Neural progenitor cell (in vitro differentiated cells): Measurements from ENCODE around the gene RIPOR3. TPM values are rescaled to one million over a fixed set of nuclear protein-coding genes. Genes with fewer than 3 reads are reported as not detected.
"Not testable (repeated sequence)": the region's sequence is repeated elsewhere in the genome, so short reads cannot be mapped to it uniquely, and the experiment has no call there.

Experiments
- DNase-seq: peaks from one replicate; pipeline ENCODE4 v3.0.0-alpha.2; 2016; ENCODE audit warnings: low spot score
- H2AFZ ChIP-seq: fragments of 200-600 bp; sonication (generic); replicated peaks from 2 replicates; pipeline ENCODE4 v1.6.1; 2016; ENCODE audit warnings: antibody characterized with exemption
- H3F3A ChIP-seq: fragments of 200-600 bp; sonication (generic); 2 replicates; pipeline ENCODE4 v1.6.1; 2016; ENCODE audit warnings: antibody characterized with exemption, low read depth
- H3K27ac ChIP-seq: fragments of 200-600 bp; sonication (generic); 2 replicates; pipeline ENCODE4 v1.5.1; 2016; ENCODE audit warnings: mild to moderate bottlenecking
- H3K27me3 ChIP-seq: fragments of 200-600 bp; sonication (generic); 2 replicates; pipeline ENCODE4 v1.6.1; 2016; ENCODE audit warnings: mild to moderate bottlenecking, moderate library complexity
- H3K36me3 ChIP-seq: fragments of 200-600 bp; sonication (generic); 2 replicates; pipeline ENCODE4 v1.5.1; 2016
- H3K4me1 ChIP-seq: fragments of 200-600 bp; sonication (generic); 2 replicates; pipeline ENCODE4 v1.6.1; 2016; ENCODE audit warnings: mixed run types
- H3K4me2 ChIP-seq: fragments of 200-600 bp; sonication (generic); 2 replicates; pipeline ENCODE4 v1.6.1; 2016
- H3K4me3 ChIP-seq: fragments of 200-600 bp; sonication (generic); 2 replicates; pipeline ENCODE4 v1.5.1; 2016
- H3K79me2 ChIP-seq: fragments of 200-600 bp; sonication (generic); 2 replicates; pipeline ENCODE4 v1.6.1; 2016; ENCODE audit warnings: low read depth
- H3K9ac ChIP-seq: fragments of 200-600 bp; sonication (generic); 2 replicates; pipeline ENCODE4 v1.6.1; 2016
- H3K9me3 ChIP-seq: fragments of 200-600 bp; sonication (generic); 2 replicates; pipeline ENCODE4 v1.5.1; 2016; ENCODE audit warnings: low read depth
- H4K20me1 ChIP-seq: fragments of 200-600 bp; sonication (generic); 2 replicates; pipeline ENCODE4 v1.6.1; 2016; ENCODE audit warnings: low read depth
- H3K27ac Mint-ChIP-seq: 3 replicates; pipeline ENCODE4 v1.8.0; 2021; ENCODE audit warnings: mixed read lengths
- H3K27me3 Mint-ChIP-seq: 2 replicates; pipeline ENCODE4 v1.8.0; 2022; ENCODE audit warnings: low read depth, mild to moderate bottlenecking, inconsistent platforms, moderate library complexity, mixed read lengths; ENCODE audit not compliant: insufficient read depth
- H3K36me3 Mint-ChIP-seq: 3 replicates; pipeline ENCODE4 v1.8.0; 2021; ENCODE audit warnings: mixed read lengths
- H3K4me1 Mint-ChIP-seq: 3 replicates; pipeline ENCODE4 v1.8.0; 2021; ENCODE audit warnings: mixed read lengths
- H3K4me3 Mint-ChIP-seq: 3 replicates; pipeline ENCODE4 v1.8.0; 2021; ENCODE audit warnings: mild to moderate bottlenecking, moderate library complexity, mixed read lengths
- H3K9me3 Mint-ChIP-seq: 3 replicates; pipeline ENCODE4 v1.8.0; 2020; ENCODE audit warnings: mixed read lengths
- CTCF ChIP-seq: fragments of 200-600 bp; sonication (generic); IDR thresholded peaks from 2 replicates; pipeline ENCODE4 v1.5.1; 2017; ENCODE audit warnings: antibody characterized with exemption, mild to moderate bottlenecking
- EZH2 ChIP-seq: fragments of 200-600 bp; sonication (generic); IDR thresholded peaks from 2 replicates; pipeline ENCODE4 v1.6.1; 2017; ENCODE audit warnings: antibody characterized with exemption, mild to moderate bottlenecking, moderate library complexity
- EZH2phosphoT487 ChIP-seq: fragments of 200-600 bp; sonication (generic); IDR thresholded peaks from 2 replicates; pipeline ENCODE4 v1.6.1; 2017; ENCODE audit warnings: antibody characterized with exemption
- total RNA-seq: library from RNA; depleted of rRNA; stranded (reverse); fragments of >200 nt; gene quantifications from 2 replicates; pipeline ENCODE4 v1.2.3, GENCODE V29; 2015; ENCODE audit warnings: low replicate concordance

RIPOR3 gene
- total RNA-seq, 1 donor from 2014 or later, result 1.2 TPM

DNA sequence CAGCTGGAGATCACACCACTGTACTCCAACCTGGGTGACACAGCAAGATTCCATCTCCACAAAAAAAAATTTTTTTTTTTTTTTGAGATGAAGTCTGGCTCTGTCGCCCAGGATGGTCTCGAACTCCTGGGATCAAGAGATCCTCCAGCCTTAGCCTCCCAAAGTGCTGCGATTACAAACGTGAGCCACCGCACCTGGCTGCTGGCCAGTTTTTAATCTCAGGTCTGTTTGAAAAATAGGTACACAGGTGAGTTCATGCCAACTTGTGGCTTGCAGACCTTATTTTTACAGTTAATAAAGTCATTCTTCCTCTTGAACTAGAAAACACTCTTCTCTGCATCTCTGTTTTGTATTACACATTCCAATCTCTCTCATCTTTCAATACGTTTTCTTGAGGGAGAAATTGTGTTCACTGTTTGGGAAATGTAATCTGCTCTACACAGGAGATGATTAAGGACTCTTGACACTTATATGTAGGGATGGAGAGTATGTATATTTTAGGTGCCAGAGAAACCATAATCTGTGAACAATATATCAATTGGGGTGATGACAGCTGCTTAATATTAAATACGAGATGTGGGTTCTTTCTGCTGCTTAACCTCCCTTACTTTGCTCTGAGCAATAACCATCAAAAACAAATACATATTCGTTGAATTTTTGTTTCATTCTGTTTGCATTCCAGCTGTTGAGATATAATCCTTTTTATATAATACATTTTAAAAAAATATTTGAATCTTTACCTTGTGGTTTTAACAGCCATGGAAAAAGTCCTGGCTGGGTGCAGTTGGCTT lies 17.7 kb upstream of the RIPOR3 start:
- no peak overlapping the region for H3K4me3 Mint-ChIP-seq
- H3K9me3 ChIP-seq, result no peaks in the 10 kb centered on the region
- no peak overlapping the region for H3K9ac ChIP-seq
- no peaks in the 10 kb centered on the region for H3F3A ChIP-seq
- H2AFZ ChIP-seq, result no peak overlapping the region
- H3K4me1 Mint-ChIP-seq, result peaks cover 4% of the 10 kb centered on the region
- no peaks in the 10 kb centered on the region for H3K36me3 ChIP-seq
- no peak overlapping the region for H3K4me3 ChIP-seq
- peaks cover 10% of the 10 kb centered on the region for H3K27me3 Mint-ChIP-seq
- no peak overlapping the region for H3K27ac Mint-ChIP-seq
- H3K4me1 ChIP-seq, result no peaks in the 10 kb centered on the region
- no peak overlapping the region for H3K27ac ChIP-seq
- H3K4me2 ChIP-seq, result no peak overlapping the region
- H4K20me1 ChIP-seq, result no peaks in the 10 kb centered on the region
- H3K36me3 Mint-ChIP-seq, result no peaks in the 10 kb centered on the region
- H3K9me3 Mint-ChIP-seq, result no peaks in the 10 kb centered on the region
- no peak for DNase-seq
- H3K27me3 ChIP-seq, result no peaks in the 10 kb centered on the region
- TF ChIP-seq EZH2phosphoT487, result no peak
- no peak for TF ChIP-seq CTCF
- TF ChIP-seq EZH2, result no peak
- no peaks in the 10 kb centered on the region for H3K79me2 ChIP-seq

- Mint-ChIP-seq H3K9me3 (no peaks in the 10 kb centered on the region), H3K36me3 (no peaks in the 10 kb centered on the region)
These were observed 13.6 kb upstream of the RIPOR3 start for GRCh38 chr20:50704971-50705370.

GRCh38 chr20:50704514-50704913 lies 13.2 kb upstream of the RIPOR3 start:
- Mint-ChIP-seq H3K27me3 (peaks cover 2% of the 10 kb centered on the region), H3K36me3 (no peaks in the 10 kb centered on the region), H3K4me3 (no peak overlapping the region), H3K9me3 (no peaks in the 10 kb centered on the region), H3K4me1 (peaks cover 2% of the 10 kb centered on the region), H3K27ac (no peak overlapping the region)
- Histone ChIP-seq H3K79me2 (no peaks in the 10 kb centered on the region), H3K9ac (no peak overlapping the region), H3K4me3 (no peak overlapping the region), H3K27me3 (no peaks in the 10 kb centered on the region), H3K4me2 (no peak overlapping the region), H3K9me3 (no peaks in the 10 kb centered on the region), H4K20me1 (no peaks in the 10 kb centered on the region), H3K27ac (no peak overlapping the region), H3K36me3 (no peaks in the 10 kb centered on the region), H2AFZ (no peak overlapping the region), H3K4me1 (peaks cover 5% of the 10 kb centered on the region), H3F3A (no peaks in the 10 kb centered on the region)
- no peak for DNase-seq
- TF ChIP-seq CTCF, result no peak
- no peak for TF ChIP-seq EZH2
- no peak for TF ChIP-seq EZH2phosphoT487

More at GRCh38 chr20:50704971-50705370, 13.6 kb upstream of the RIPOR3 start:
- no peaks in the 10 kb centered on the region for H3K9me3 ChIP-seq
- TF ChIP-seq EZH2phosphoT487, result no peak
- TF ChIP-seq EZH2, result no peak
- no peak for TF ChIP-seq CTCF
- Mint-ChIP-seq H3K4me1 (peaks cover 2% of the 10 kb centered on the region), H3K27me3 (peaks cover 2% of the 10 kb centered on the region), H3K4me3 (no peak overlapping the region), H3K27ac (no peak overlapping the region)
- H3F3A ChIP-seq, result no peaks in the 10 kb centered on the region
- DNase-seq, result no peak
- peaks cover 5% of the 10 kb centered on the region for H3K4me1 ChIP-seq
- no peak overlapping the region for H3K9ac ChIP-seq
- H3K27me3 ChIP-seq, result no peaks in the 10 kb centered on the region
- H4K20me1 ChIP-seq, result no peaks in the 10 kb centered on the region
- H3K27ac ChIP-seq, result no peak overlapping the region
- H2AFZ ChIP-seq, result no peak overlapping the region
- no peak overlapping the region for H3K4me3 ChIP-seq
- H3K4me2 ChIP-seq, result no peak overlapping the region
- no peaks in the 10 kb centered on the region for H3K79me2 ChIP-seq
- no peaks in the 10 kb centered on the region for H3K36me3 ChIP-seq

GRCh38 chr20:50703651-50704438 lies 12.5 kb upstream of the RIPOR3 start:
- H2AFZ ChIP-seq, H3K4me1 ChIP-seq, H3K27ac Mint-ChIP-seq: not testable (repeated sequence)

More at GRCh38 chr20:50703651-50704438, 12.5 kb upstream of the RIPOR3 start:
- not testable (repeated sequence) for H3K27ac ChIP-seq, H3K27me3 Mint-ChIP-seq, H3K9ac ChIP-seq, H3K9me3 ChIP-seq, H3K79me2 ChIP-seq, DNase-seq, H3K4me3 Mint-ChIP-seq, H3K36me3 ChIP-seq, H3K4me2 ChIP-seq, H3K4me3 ChIP-seq, H3K36me3 Mint-ChIP-seq, H3K9me3 Mint-ChIP-seq, H3F3A ChIP-seq, H3K27me3 ChIP-seq, H4K20me1 ChIP-seq, H3K4me1 Mint-ChIP-seq
